Measurements from ENCODE around the gene EMILIN1. TPM values are rescaled to one million over a fixed set of nuclear protein-coding genes. Genes with fewer than 3 reads are reported as not detected.

Gene EMILIN1
- total and polyA plus RNA-seq, 2 experiments from 2014 or later, result 3.2 to 15.4 TPM

- H3K4me3 ChIP-seq, result no peak overlapping the region
- no peaks in the 10 kb centered on the region; the same call in 1 of the 2 replicates for H3F3A ChIP-seq (replicated peaks; ENCODE audit: low read depth)
- peaks cover 6% of the 10 kb centered on the region; the same call in 1 of the 2 replicates for H3K4me1 ChIP-seq (ENCODE audit: insufficient read depth)
- H3K79me2 ChIP-seq (replicated peaks; ENCODE audit: insufficient read depth), result peaks cover 11% of the 10 kb centered on the region
- Mint-ChIP-seq H3K27ac (no peak overlapping the region), H3K27me3 (ENCODE audit: insufficient read depth, low read depth, poor library complexity) (peaks cover 8% of the 10 kb centered on the region), H3K9me3 (no peaks in the 10 kb centered on the region), H3K4me3 (no peak overlapping the region), H3K4me1 (peaks cover 10% of the 10 kb centered on the region; the same call in 2 of the 3 replicates), H3K36me3 (ENCODE audit: low read depth) (peaks cover 26% of the 10 kb centered on the region; the same call in 2 of the 3 replicates)
- TF ChIP-seq ZNF114 (CRISPR knock-in tag; IDR thresholded peaks at IDR 0.05) (no peak), EZH2 (IDR thresholded peaks at IDR 0.05; ENCODE audit: low read depth, unreplicated experiment) (no peak), EZH2phosphoT487 (IDR thresholded peaks at IDR 0.05; ENCODE audit: unreplicated experiment) (no peak), JUNB (IDR thresholded peaks at IDR 0.05; ENCODE audit: unreplicated experiment) (no peak), POLR2AphosphoS5 (IDR thresholded peaks at IDR 0.05; ENCODE audit: low read depth) (no peak), STAT1 (IDR thresholded peaks at IDR 0.05; ENCODE audit: unreplicated experiment) (no peak), NANOG (IDR thresholded peaks at IDR 0.05; ENCODE audit: borderline replicate concordance) (no peak), CTCF (conservative IDR thresholded peaks at IDR 0.05; ENCODE audit: low read depth in 2 of 2) (no peak), ZNF462 (CRISPR knock-in tag; IDR thresholded peaks at IDR 0.05) (no peak), REST (IDR thresholded peaks at IDR 0.05; ENCODE audit: unreplicated experiment) (no peak), CREB1 (CRISPR knock-in tag; IDR thresholded peaks at IDR 0.05; ENCODE audit: low read depth) (no peak), ETS1 (IDR thresholded peaks at IDR 0.05) (no peak), ZNF331 (CRISPR knock-in tag; IDR thresholded peaks at IDR 0.05; ENCODE audit: low read depth) (no peak)
- ATAC-seq (no peak), DNase-seq (ENCODE audit: low spot score) (no peak)
- H4K20me1 ChIP-seq (replicated peaks; ENCODE audit: insufficient read depth), result peaks cover 10% of the 10 kb centered on the region
- no peak overlapping the region for H3K27ac ChIP-seq (ENCODE audit: low read depth)
- no peaks in the 10 kb centered on the region for H3K27me3 ChIP-seq (ENCODE audit: insufficient read depth)
- no peaks in the 10 kb centered on the region for H3K36me3 ChIP-seq (ENCODE audit: insufficient read depth)
- H2AFZ ChIP-seq, result no peak overlapping the region
- H3K4me2 ChIP-seq, result no peak overlapping the region
- H3K9me2 ChIP-seq (ENCODE audit: insufficient read depth), result no peaks in the 10 kb centered on the region
Measured at GRCh38 chr2:27130396-27130795, 52.0 kb downstream of the EMILIN1 start.

All from GM23338 (cell line).